Renal cortex interstitium (tissue), 11 donors: ENCODE measurements around the gene CRIM1. TPM values are rescaled to one million over a fixed set of nuclear protein-coding genes. Genes with fewer than 3 reads are reported as not detected.
A peak's percentile ranks its signal among the peaks of the same experiment; 100 is the strongest.

Source experiments
- DNase-seq, 11 donors: peaks; one replicate each; pipeline ENCODE4 v3.0.0-alpha.2; 2013; ENCODE audit warnings: low read depth in 9 of 11, low spot score in 4 of 11; ENCODE audit errors: extremely low read depth in 1 of 11
- polyA plus RNA-seq, 3 donors: library from polyadenylated mRNA; unstranded; fragments of 120-200 nt; gene quantifications; one replicate each; pipeline ENCODE4 v1.2.1, GENCODE V29; 2013; ENCODE audit not compliant: insufficient read length in 3 of 3

Gene CRIM1
- polyA plus RNA-seq, 3 donors = 79.7 to 98.8 (median 84.7) TPM

DNA sequence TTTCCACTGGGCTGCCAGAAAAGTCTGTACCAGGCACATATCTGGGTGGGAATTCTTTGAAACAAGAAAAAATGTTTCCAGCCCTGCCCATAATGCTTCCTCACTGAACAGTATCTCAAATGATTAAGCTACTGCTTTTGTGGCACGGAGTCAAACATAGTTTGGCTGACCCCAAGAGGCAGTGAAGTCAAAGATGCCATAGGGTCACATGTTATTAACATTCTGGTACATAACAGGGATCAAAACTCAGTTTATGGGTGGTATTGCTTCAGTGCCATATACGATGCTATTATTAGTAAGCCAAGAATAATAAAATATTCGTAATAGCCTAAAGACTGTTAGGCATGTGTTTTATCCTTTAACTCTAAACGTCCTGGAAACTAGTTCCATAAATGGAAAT is 129.9 kb downstream of the CRIM1 start:
- no peak for DNase-seq

GRCh38 chr2:36486521-36487044 is 131.0 kb downstream of the CRIM1 start:
- DNase-seq = peak in 2 of 11 donors; percentile 26 to 61

- no peak for DNase-seq
These were observed 132.4 kb downstream of the CRIM1 start for GRCh38 chr2:36487947-36488346.

GRCh38 chr2:36489281-36489680 is 133.7 kb downstream of the CRIM1 start:
- DNase-seq = no peak

- no peak for DNase-seq
These were observed 135.2 kb downstream of the CRIM1 start for GRCh38 chr2:36490749-36491148.

DNA sequence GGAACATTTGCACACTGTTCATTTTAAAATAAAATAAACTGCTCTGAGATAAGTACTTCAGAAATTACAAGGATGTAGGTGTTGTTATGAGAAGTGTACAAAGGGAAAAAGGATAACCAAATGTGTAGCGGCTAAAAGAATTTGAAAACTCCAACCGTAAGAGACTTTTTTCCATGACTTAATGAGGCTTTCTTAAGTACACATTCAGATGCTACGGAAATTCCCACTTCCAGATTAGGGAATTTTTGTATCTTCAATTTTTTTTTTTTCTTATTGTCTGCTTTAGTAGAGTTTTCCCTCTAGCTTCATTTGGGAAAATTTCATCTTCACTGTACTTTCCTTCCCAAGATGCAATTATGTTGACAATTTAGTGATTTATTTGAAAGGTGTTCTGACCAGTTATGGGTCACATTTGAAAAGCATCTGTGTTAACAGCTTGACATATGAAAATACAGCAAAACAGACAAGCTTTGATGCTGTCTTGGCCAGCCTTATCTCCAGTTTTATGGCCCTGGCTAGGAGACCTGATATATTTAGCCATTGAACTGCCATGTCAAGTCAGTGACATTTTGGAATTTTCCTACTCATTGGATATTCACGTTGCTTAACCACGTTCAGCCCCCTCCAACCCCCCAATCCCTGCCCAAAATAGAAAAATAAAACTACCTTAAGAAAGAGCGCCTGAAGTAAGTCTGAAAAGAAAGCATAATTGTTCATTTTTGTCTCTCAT is 136.8 kb downstream of the CRIM1 start:
- DNase-seq = no peak

- DNase-seq = no peak
These were observed 137.7 kb downstream of the CRIM1 start for GRCh38 chr2:36493306-36493705.

DNA sequence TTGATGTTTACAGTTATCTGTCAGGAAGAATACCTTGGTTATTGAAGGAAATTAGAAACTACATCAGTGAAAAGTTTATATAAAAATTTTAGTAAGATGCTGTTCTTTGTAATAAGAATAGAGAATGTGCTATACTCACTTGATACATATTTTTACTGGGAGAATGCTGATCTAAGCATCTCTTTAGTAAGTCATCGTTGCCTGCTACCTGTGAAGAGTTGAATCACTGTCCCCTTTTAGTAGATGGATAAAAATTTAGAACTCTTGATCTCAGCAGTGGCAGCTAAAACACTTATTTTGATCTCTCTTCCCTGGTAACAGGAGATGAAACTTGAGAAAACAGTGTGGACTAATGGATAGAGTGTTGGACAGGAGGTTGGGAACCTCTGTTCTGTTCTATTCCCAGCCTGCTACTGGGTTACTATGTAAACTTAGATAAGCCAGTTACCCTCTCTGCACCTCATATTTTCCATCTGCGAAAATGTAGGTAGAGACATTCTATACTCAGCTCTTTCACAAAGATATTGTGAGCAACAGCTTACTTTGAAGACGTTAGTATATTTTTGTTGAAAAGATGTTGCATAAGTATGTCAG is 142.1 kb downstream of the CRIM1 start:
- DNase-seq = no peak

GRCh38 chr2:36499128-36499820 is 143.7 kb downstream of the CRIM1 start:
- no peak for DNase-seq

DNA sequence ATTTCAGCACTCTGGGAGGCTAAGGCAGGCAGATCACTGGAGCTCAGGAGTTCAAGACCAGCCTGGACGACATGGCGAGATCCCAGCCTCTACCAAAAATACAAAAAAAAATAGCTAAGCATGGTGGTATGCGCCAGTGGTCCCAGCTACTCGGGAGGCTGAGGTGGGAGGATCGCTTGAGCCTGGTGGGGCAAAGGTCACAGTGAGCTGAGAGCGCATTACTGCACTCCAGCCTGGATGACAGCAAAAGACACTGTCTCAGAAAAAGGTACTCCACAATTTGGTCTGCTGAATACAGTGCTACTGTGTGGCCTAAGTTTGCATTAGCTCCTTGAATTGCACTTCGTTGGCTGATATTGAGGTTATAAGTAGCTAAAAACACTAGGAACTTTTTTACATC is 144.5 kb downstream of the CRIM1 start:
- no peak for DNase-seq

DNA sequence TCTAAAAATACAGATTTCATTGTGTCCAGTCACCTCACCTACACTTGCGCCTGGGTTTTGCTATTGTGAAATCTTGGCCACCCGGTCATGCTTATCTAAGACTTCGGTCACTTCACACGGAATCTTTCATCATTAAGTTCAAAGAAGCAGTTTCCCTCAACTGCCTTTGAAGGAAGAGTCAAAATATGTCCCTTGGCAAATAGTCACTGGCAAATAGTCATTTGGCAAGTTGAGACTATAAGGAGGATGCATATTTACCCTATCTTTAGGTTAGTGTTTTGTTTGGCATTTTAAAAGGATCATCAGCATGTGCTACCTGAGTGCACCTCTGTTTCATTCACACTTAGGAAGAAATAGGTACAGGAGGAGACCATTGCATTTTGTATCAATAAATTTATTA is 146.5 kb downstream of the CRIM1 start:
- no peak for DNase-seq

- DNase-seq = peak in 7 of 11 donors; percentile 26 to 64 (median 49)
These were observed 151.8 kb downstream of the CRIM1 start for GRCh38 chr2:36507408-36507812.

DNA sequence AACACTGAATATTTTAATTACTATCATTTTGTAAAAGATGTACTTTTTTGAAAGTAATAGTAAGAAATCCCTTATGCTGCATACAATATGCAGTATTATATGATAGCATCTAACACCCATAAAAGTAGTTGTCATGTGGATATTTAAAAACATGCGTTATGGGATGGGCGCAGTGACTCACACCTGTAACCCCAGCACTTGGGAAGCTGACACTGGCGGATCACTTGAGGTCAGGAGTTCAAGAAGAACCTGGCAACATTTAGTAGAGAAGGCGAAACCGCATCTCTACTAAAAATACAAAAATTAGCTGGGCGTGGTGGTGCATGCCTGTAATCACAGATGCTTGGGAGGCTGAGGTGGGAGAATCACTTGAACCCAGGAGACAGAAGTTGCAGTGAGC is 153.5 kb downstream of the CRIM1 start:
- DNase-seq = no peak

DNA sequence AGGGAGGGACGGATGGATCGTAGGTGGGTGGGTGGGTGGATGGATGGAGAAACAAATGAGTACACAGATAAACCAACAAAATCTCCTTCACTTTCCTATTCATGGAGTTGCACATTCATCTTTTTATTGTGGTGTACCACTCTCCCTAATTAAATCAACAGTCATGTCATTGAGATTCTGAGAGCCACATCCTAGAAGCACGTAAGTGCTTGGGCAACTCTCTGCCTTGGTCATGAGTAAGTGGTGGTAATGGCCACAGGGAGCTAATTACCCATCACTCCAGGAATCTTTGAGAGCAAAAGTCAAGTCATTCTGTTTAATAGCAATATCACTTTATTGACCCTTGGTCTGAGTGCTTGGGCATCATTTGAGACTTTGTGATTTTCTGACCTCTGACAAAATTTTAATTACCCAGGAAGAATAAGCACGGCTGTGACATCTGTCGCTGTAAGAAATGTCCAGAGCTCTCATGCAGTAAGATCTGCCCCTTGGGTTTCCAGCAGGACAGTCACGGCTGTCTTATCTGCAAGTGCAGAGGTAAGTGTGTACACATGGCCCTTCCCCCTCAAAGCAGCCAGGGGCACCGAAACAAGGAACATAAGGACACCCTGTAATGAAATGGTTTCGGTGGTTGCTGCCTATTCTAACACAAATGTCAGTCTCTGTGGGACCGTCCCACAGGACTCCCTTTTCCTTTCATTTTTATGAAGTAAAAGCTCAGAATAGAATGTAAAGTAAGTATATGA is 156.5 kb downstream of the CRIM1 start:
- no peak for DNase-seq

GRCh38 chr2:36512705-36513104 is 157.1 kb downstream of the CRIM1 start:
- DNase-seq = no peak

- no peak for DNase-seq
These were observed 158.1 kb downstream of the CRIM1 start for GRCh38 chr2:36513661-36514060.

DNA sequence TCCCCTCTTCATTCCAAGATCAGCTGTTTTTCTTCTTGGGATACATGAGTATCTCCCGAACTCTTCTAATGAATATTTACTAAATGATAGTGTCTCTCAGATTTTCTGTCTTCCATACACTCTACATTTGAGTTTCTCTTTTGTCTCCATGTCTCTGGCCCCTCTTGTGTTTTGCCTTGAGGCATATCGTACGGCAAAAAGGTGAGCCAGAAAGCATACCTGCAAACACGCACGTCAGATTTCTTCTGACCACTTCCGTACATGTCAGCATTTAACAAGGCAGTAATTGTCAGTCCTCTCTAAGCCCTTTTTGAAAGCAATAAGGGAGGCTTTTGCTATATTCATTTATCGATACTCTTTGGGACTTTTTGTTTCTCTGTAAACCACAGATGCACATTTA is 160.0 kb downstream of the CRIM1 start:
- DNase-seq = no peak

GRCh38 chr2:36516136-36516870 is 160.7 kb downstream of the CRIM1 start:
- no peak for DNase-seq

DNA sequence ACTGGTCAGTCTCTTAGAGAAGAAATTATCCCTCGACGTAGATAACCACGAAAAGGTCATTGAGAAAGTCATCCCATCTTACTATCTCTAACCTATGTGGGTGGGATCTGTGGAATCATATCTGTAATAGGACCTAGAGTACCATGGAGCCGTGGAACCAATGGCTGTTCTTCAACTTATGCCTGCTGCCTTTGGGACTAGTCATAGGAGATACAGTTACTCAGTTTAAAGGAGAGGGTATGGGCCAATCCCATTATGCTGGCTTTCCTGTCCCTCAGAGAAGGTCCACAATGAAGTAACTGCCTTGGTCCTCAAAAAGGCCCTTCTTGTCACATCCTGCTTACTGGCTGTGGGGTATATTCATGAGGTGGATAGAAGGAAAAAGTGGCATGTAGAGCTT is 164.9 kb downstream of the CRIM1 start:
- DNase-seq = no peak
